Neural progenitor cell (in vitro differentiated cells): ENCODE results near the gene HEPACAM2. TPM values are rescaled to one million over a fixed set of nuclear protein-coding genes. Genes with fewer than 3 reads are reported as not detected.
A peak's percentile ranks its signal among the peaks of the same experiment; 100 is the strongest.

ENCODE experiments used
- DNase-seq: peaks from one replicate; pipeline ENCODE4 v3.0.0-alpha.2; 2016; ENCODE audit warnings: low spot score
- H2AFZ ChIP-seq: fragments of 200-600 bp; sonication (generic); replicated peaks from 2 replicates; pipeline ENCODE4 v1.6.1; 2016; ENCODE audit warnings: antibody characterized with exemption
- H3F3A ChIP-seq: fragments of 200-600 bp; sonication (generic); 2 replicates; pipeline ENCODE4 v1.6.1; 2016; ENCODE audit warnings: antibody characterized with exemption, low read depth
- H3K27ac ChIP-seq: fragments of 200-600 bp; sonication (generic); 2 replicates; pipeline ENCODE4 v1.5.1; 2016; ENCODE audit warnings: mild to moderate bottlenecking
- H3K27me3 ChIP-seq: fragments of 200-600 bp; sonication (generic); 2 replicates; pipeline ENCODE4 v1.6.1; 2016; ENCODE audit warnings: mild to moderate bottlenecking, moderate library complexity
- H3K36me3 ChIP-seq: fragments of 200-600 bp; sonication (generic); 2 replicates; pipeline ENCODE4 v1.5.1; 2016
- H3K4me1 ChIP-seq: fragments of 200-600 bp; sonication (generic); 2 replicates; pipeline ENCODE4 v1.6.1; 2016; ENCODE audit warnings: mixed run types
- H3K4me2 ChIP-seq: fragments of 200-600 bp; sonication (generic); 2 replicates; pipeline ENCODE4 v1.6.1; 2016
- H3K4me3 ChIP-seq: fragments of 200-600 bp; sonication (generic); 2 replicates; pipeline ENCODE4 v1.5.1; 2016
- H3K79me2 ChIP-seq: fragments of 200-600 bp; sonication (generic); 2 replicates; pipeline ENCODE4 v1.6.1; 2016; ENCODE audit warnings: low read depth
- H3K9ac ChIP-seq: fragments of 200-600 bp; sonication (generic); 2 replicates; pipeline ENCODE4 v1.6.1; 2016
- H3K9me3 ChIP-seq: fragments of 200-600 bp; sonication (generic); 2 replicates; pipeline ENCODE4 v1.5.1; 2016; ENCODE audit warnings: low read depth
- H4K20me1 ChIP-seq: fragments of 200-600 bp; sonication (generic); 2 replicates; pipeline ENCODE4 v1.6.1; 2016; ENCODE audit warnings: low read depth
- H3K27ac Mint-ChIP-seq: 3 replicates; pipeline ENCODE4 v1.8.0; 2021; ENCODE audit warnings: mixed read lengths
- H3K27me3 Mint-ChIP-seq: 2 replicates; pipeline ENCODE4 v1.8.0; 2022; ENCODE audit warnings: low read depth, mild to moderate bottlenecking, inconsistent platforms, moderate library complexity, mixed read lengths; ENCODE audit not compliant: insufficient read depth
- H3K36me3 Mint-ChIP-seq: 3 replicates; pipeline ENCODE4 v1.8.0; 2021; ENCODE audit warnings: mixed read lengths
- H3K4me1 Mint-ChIP-seq: 3 replicates; pipeline ENCODE4 v1.8.0; 2021; ENCODE audit warnings: mixed read lengths
- H3K4me3 Mint-ChIP-seq: 3 replicates; pipeline ENCODE4 v1.8.0; 2021; ENCODE audit warnings: mild to moderate bottlenecking, moderate library complexity, mixed read lengths
- H3K9me3 Mint-ChIP-seq: 3 replicates; pipeline ENCODE4 v1.8.0; 2020; ENCODE audit warnings: mixed read lengths
- EZH2 ChIP-seq: fragments of 200-600 bp; sonication (generic); IDR thresholded peaks from 2 replicates; pipeline ENCODE4 v1.6.1; 2017; ENCODE audit warnings: antibody characterized with exemption, mild to moderate bottlenecking, moderate library complexity
- EZH2phosphoT487 ChIP-seq: fragments of 200-600 bp; sonication (generic); IDR thresholded peaks from 2 replicates; pipeline ENCODE4 v1.6.1; 2017; ENCODE audit warnings: antibody characterized with exemption
- total RNA-seq: library from RNA; depleted of rRNA; stranded (reverse); fragments of >200 nt; gene quantifications from 2 replicates; pipeline ENCODE4 v1.2.3, GENCODE V29; 2015; ENCODE audit warnings: low replicate concordance
- TF ChIP-seq, protein P1 (sequence below): fragments of 200-600 bp; sonication (generic); IDR thresholded peaks from 2 replicates; pipeline ENCODE4 v1.5.1; 2017; ENCODE audit warnings: antibody characterized with exemption, mild to moderate bottlenecking

HEPACAM2 gene
- total RNA-seq, 1 donor from 2014 or later: not detected

DNA sequence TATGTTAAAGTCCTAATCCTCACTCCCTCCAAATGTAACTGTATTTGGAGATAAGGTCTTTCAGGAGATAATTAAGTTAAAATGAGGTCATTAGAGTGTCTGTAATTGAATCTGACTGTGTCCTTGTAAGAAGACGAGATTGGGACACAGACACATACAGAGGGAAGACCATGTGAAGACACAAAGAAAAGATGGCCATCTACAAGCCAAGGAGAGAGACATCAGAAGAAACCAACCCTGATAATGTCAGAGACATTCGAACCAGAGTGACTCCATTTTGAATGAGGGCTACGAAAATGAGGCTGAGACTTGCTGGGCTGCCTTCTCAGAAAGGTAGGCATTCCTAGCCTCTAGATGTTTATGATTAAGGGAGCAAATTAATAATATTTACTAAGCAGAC lies 77.5 kb downstream of the HEPACAM2 start:
- Mint-ChIP-seq H3K27ac (no peak overlapping the region), H3K4me1 (peaks cover 7% of the 10 kb centered on the region), H3K9me3 (no peaks in the 10 kb centered on the region), H3K4me3 (no peak overlapping the region), H3K36me3 (no peaks in the 10 kb centered on the region), H3K27me3 (no peaks in the 10 kb centered on the region)
- H3K4me2 ChIP-seq: no peak overlapping the region
- no peak for DNase-seq
- no peaks in the 10 kb centered on the region for H4K20me1 ChIP-seq
- no peaks in the 10 kb centered on the region for H3K9me3 ChIP-seq
- TF ChIP-seq EZH2 (no peak), EZH2phosphoT487 (no peak)
- TF ChIP-seq, protein P1, sequence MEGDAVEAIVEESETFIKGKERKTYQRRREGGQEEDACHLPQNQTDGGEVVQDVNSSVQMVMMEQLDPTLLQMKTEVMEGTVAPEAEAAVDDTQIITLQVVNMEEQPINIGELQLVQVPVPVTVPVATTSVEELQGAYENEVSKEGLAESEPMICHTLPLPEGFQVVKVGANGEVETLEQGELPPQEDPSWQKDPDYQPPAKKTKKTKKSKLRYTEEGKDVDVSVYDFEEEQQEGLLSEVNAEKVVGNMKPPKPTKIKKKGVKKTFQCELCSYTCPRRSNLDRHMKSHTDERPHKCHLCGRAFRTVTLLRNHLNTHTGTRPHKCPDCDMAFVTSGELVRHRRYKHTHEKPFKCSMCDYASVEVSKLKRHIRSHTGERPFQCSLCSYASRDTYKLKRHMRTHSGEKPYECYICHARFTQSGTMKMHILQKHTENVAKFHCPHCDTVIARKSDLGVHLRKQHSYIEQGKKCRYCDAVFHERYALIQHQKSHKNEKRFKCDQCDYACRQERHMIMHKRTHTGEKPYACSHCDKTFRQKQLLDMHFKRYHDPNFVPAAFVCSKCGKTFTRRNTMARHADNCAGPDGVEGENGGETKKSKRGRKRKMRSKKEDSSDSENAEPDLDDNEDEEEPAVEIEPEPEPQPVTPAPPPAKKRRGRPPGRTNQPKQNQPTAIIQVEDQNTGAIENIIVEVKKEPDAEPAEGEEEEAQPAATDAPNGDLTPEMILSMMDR: no peak
- H3K36me3 ChIP-seq: no peaks in the 10 kb centered on the region
- no peak overlapping the region for H2AFZ ChIP-seq
- H3K4me1 ChIP-seq: peaks cover 40% of the 10 kb centered on the region
- H3K9ac ChIP-seq: no peak overlapping the region
- no peaks in the 10 kb centered on the region for H3F3A ChIP-seq
- H3K27ac ChIP-seq: no peak overlapping the region
- H3K79me2 ChIP-seq: no peaks in the 10 kb centered on the region
- H3K4me3 ChIP-seq: no peak overlapping the region
- H3K27me3 ChIP-seq: no peaks in the 10 kb centered on the region

DNA sequence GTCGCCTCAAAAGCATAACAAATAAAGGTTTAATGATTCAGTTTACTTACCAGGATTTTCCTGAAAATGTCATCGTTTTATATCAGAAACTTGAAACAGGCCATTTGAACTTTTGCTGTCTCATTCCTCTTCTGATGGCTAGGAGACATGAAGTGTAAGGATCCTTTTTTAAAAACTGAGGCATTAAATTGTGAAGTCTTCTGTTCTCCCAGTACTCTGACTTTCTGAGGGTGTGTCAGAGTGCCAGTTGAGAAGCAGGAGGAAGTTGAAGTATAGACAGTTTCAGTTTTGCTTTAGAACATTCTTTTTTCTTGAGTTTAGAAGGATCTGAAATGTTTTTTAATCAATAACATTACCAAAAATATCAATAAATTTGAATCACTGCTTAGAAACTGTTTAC lies 78.1 kb downstream of the HEPACAM2 start, which contains the start of gene SAMD9L:
Gene SAMD9L, minus strand, starts transcription at position 242 of the 400 bp plus-strand sequence. CDS start 12,414 bp downstream, outside the sequence.
- no peaks in the 10 kb centered on the region for H3K36me3 ChIP-seq
- H3K4me2 ChIP-seq: peak within 1 kb of the TSS; percentile 40
- H3K27me3 Mint-ChIP-seq: no peaks in the 10 kb centered on the region

DNA sequence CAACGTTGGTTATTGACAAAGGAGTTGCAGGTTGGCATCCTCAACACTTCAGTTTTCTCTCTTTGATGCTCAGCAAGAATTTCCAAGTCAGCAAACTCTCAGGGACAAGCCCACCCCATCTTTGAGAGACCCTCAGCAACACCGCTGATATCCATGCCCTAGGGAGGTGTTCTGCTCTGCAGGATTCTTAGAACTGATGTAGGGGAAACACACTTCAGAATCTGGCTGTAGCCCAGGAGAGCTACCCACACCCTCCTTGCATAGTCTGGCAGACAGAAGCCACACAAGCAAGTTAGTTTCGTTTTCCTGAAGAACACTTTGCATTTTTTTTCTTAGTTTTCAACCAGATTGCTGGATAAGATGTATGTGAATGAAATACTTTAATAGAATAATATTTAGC lies 78.9 kb downstream of the HEPACAM2 start:
- H3K4me1 Mint-ChIP-seq: peaks cover 6% of the 10 kb centered on the region
- H3K27me3 Mint-ChIP-seq: no peaks in the 10 kb centered on the region
- no peak for DNase-seq
- H3K27me3 ChIP-seq: no peaks in the 10 kb centered on the region
- H3K36me3 Mint-ChIP-seq: no peaks in the 10 kb centered on the region
- no peak overlapping the region for H3K9ac ChIP-seq
- no peak overlapping the region for H3K4me3 ChIP-seq
- H4K20me1 ChIP-seq: no peaks in the 10 kb centered on the region
- no peak overlapping the region for H3K27ac ChIP-seq
- no peaks in the 10 kb centered on the region for H3K79me2 ChIP-seq
- no peaks in the 10 kb centered on the region for H3K9me3 ChIP-seq
- no peaks in the 10 kb centered on the region for H3F3A ChIP-seq
- H3K9me3 Mint-ChIP-seq: no peaks in the 10 kb centered on the region
- peak overlapping the region; percentile 77 for H2AFZ ChIP-seq
- H3K27ac Mint-ChIP-seq: no peak overlapping the region
- H3K4me3 Mint-ChIP-seq: no peak overlapping the region
- peaks cover 29% of the 10 kb centered on the region for H3K4me1 ChIP-seq
- no peaks in the 10 kb centered on the region for H3K36me3 ChIP-seq
- H3K4me2 ChIP-seq: peak overlapping the region; percentile 40
- TF ChIP-seq EZH2: no peak

More for the DNA sequence above, 78.1 kb downstream of the HEPACAM2 start, which contains the start of gene SAMD9L:
- H3K9me3 ChIP-seq: no peaks in the 10 kb centered on the region
- H3K4me1 ChIP-seq: peaks cover 34% of the 10 kb centered on the region
- peaks cover 6% of the 10 kb centered on the region for H3K4me1 Mint-ChIP-seq
- no peak within 1 kb of the TSS for H3K9ac ChIP-seq
- H3K27me3 ChIP-seq: no peaks in the 10 kb centered on the region
- H3K79me2 ChIP-seq: no peaks in the 10 kb centered on the region
- no peaks in the 10 kb centered on the region for H3K9me3 Mint-ChIP-seq
- peak within 1 kb of the TSS; percentile 77 for H2AFZ ChIP-seq
- H3K36me3 Mint-ChIP-seq: no peaks in the 10 kb centered on the region
- TF ChIP-seq EZH2phosphoT487 (no peak), EZH2 (no peak)
- TF ChIP-seq, protein P1: no peak
- DNase-seq: no peak
- no peak within 1 kb of the TSS for H3K4me3 Mint-ChIP-seq
- H3K4me3 ChIP-seq: no peak within 1 kb of the TSS
- H3F3A ChIP-seq: no peaks in the 10 kb centered on the region
- no peak within 1 kb of the TSS for H3K27ac Mint-ChIP-seq
- H3K27ac ChIP-seq: no peak within 1 kb of the TSS
- H4K20me1 ChIP-seq: no peaks in the 10 kb centered on the region

- H3K9ac ChIP-seq: no peak overlapping the region
- no peaks in the 10 kb centered on the region for H3K36me3 ChIP-seq
- H3K4me2 ChIP-seq: peak overlapping the region; percentile 40
- no peaks in the 10 kb centered on the region for H3K36me3 Mint-ChIP-seq
- no peak overlapping the region for H3K4me3 ChIP-seq
- no peaks in the 10 kb centered on the region for H3F3A ChIP-seq
- H3K79me2 ChIP-seq: no peaks in the 10 kb centered on the region
- H3K4me3 Mint-ChIP-seq: no peak overlapping the region
- no peaks in the 10 kb centered on the region for H3K27me3 Mint-ChIP-seq
- no peaks in the 10 kb centered on the region for H3K9me3 Mint-ChIP-seq
- H3K9me3 ChIP-seq: no peaks in the 10 kb centered on the region
- no peak overlapping the region for H3K27ac Mint-ChIP-seq
- peak overlapping the region; percentile 77 for H2AFZ ChIP-seq
- H3K4me1 ChIP-seq: peaks cover 29% of the 10 kb centered on the region
- peaks cover 6% of the 10 kb centered on the region for H3K4me1 Mint-ChIP-seq
- no peaks in the 10 kb centered on the region for H3K27me3 ChIP-seq
- no peak overlapping the region for H3K27ac ChIP-seq
- H4K20me1 ChIP-seq: no peaks in the 10 kb centered on the region
- TF ChIP-seq EZH2 (no peak), EZH2phosphoT487 (no peak)
- TF ChIP-seq, protein P1: no peak
- no peak for DNase-seq
These were observed 79.7 kb downstream of the HEPACAM2 start for GRCh38 chr7:93146472-93147141.
